Activated T-cell treated with anti-CD3 and anti-CD28 coated beads, Interleukin-2, amount 50 U/mL, for 4 hours (primary cell): ENCODE data around the gene WDR27. TPM values are rescaled to one million over a fixed set of nuclear protein-coding genes. Genes with fewer than 3 reads are reported as not detected.

Experiments used
- ATAC-seq, 2 donors: fragments of 200-7000 bp; cut with Tn5 transposase; one replicate each; pipeline ENCODE4 v1.10.0; 2021
- DNase-seq: peaks from one replicate; pipeline ENCODE4 v3.0.0-alpha.2; 2020
- H3K27me3 Mint-ChIP-seq: one replicate; pipeline ENCODE4 v1.8.0; 2021; ENCODE audit warnings: low read depth, mixed read lengths
- H3K36me3 Mint-ChIP-seq: one replicate; pipeline ENCODE4 v1.8.0; 2022; ENCODE audit warnings: mixed read lengths; ENCODE audit not compliant: insufficient read depth
- H3K4me1 Mint-ChIP-seq: one replicate; pipeline ENCODE4 v1.8.0; 2021; ENCODE audit warnings: low read depth, mixed read lengths
- H3K4me3 Mint-ChIP-seq: one replicate; pipeline ENCODE4 v1.8.0; 2021; ENCODE audit warnings: mild to moderate bottlenecking, moderate library complexity, mixed read lengths
- H3K9me3 Mint-ChIP-seq: one replicate; pipeline ENCODE4 v1.8.0; 2021; ENCODE audit warnings: mixed read lengths
- total RNA-seq, 3 donors: library from RNA; stranded (reverse); gene quantifications; one replicate each; pipeline ENCODE4 v1.2.1, GENCODE V29; 2021

The WDR27 gene
- total RNA-seq, 3 donors from 2014 or later = 11.9 to 14.4 (median 13.4) TPM

DNA sequence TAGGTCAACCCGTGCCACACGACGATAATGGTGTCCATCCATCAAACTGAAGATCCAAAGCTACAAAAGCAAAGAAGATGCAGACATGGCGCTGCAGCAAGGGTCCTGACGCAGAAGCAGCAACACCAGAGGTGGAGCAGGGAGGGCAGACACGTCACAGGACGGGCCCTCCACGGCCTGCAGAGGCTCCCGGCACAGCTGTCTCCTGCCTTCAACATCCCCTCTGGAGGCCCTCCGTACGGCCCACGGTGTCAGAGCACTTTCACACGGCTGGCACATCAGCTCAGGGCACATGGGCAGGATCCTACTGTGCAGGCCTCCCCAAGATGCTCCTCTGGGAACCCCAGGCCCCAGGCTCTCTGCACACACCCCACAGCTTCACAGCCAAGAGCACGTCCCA lies 37.6 kb downstream of the WDR27 start:
- no peak overlapping the region for H3K4me3 Mint-ChIP-seq
- H3K36me3 Mint-ChIP-seq = peaks cover 26% of the 10 kb centered on the region
- no peak for DNase-seq
- no peaks in the 10 kb centered on the region for H3K27me3 Mint-ChIP-seq
- H3K9me3 Mint-ChIP-seq = no peaks in the 10 kb centered on the region
- no peak for ATAC-seq
- peaks cover 1% of the 10 kb centered on the region for H3K4me1 Mint-ChIP-seq

DNA sequence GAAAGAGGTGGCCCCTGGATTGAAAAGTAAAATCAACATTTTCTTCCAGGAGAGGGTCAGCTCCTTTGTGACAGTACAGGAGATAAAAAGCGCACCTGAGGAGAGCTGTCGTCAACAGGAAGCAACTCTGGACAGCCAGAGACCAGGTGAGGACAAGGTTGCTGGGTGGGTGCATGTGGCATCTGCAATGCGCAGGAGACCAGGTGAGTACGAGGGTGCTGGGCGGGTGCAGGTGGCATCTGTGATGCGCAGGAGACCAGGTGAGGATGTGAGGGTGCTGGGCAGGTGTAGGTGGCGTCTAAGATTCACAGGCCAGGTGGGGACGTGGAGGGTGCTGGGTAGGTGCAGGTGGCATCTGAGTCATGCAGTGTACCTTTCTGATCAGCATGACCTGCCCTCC lies 38.4 kb downstream of the WDR27 start:
- Mint-ChIP-seq H3K27me3 (no peaks in the 10 kb centered on the region), H3K4me1 (no peaks in the 10 kb centered on the region), H3K9me3 (no peaks in the 10 kb centered on the region), H3K36me3 (peaks cover 29% of the 10 kb centered on the region), H3K4me3 (no peak overlapping the region)
- DNase-seq (no peak), ATAC-seq (no peak)

- no peaks in the 10 kb centered on the region for H3K27me3 Mint-ChIP-seq
- H3K4me3 Mint-ChIP-seq = no peak overlapping the region
- no peaks in the 10 kb centered on the region for H3K9me3 Mint-ChIP-seq
- no peak for ATAC-seq
- no peak for DNase-seq
- no peaks in the 10 kb centered on the region for H3K4me1 Mint-ChIP-seq
- peaks cover 29% of the 10 kb centered on the region for H3K36me3 Mint-ChIP-seq
These were observed 40.5 kb downstream of the WDR27 start for GRCh38 chr6:169661391-169661756.

DNA sequence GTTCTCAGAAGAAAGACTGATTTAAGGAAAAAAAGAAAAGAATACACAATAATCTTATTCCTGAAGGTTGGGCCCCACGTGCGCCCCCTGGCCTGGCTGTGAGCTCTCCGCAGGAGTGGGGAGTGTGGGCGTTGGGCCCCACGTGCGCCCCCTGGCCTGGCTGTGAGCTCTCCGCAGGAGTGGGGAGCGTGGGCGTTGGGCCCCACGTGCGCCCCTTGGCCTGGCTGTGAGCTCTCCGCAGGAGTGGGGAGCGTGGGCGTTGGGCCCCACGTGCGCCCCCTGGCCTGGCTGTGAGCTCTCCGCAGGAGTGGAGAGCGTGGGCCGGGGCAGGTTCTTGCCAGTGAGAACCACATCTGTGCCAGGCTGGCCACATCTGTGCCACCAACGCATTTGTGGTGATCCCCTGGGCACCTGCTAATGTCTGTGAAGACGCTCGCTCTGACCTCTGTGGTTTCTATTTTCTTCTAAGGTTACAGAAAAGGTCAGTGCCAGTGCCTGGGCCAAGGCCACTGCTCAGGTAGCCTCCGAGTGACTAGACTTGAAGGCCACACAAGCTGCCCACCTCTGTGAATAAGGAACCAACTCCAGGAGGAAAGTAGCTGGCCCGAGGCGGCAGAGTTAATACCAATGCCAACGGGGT lies 41.0 kb downstream of the WDR27 start:
- H3K36me3 Mint-ChIP-seq = peaks cover 31% of the 10 kb centered on the region
- H3K9me3 Mint-ChIP-seq = no peaks in the 10 kb centered on the region

GRCh38 chr6:169659820-169660610 lies 41.8 kb downstream of the WDR27 start:
- Mint-ChIP-seq H3K36me3 (peaks cover 31% of the 10 kb centered on the region), H3K27me3 (no peaks in the 10 kb centered on the region), H3K9me3 (no peaks in the 10 kb centered on the region), H3K4me1 (peaks cover 5% of the 10 kb centered on the region), H3K4me3 (no peak overlapping the region)
- no peak for DNase-seq
- no peak for ATAC-seq

More for the DNA sequence above, 41.0 kb downstream of the WDR27 start:
- Mint-ChIP-seq H3K4me1 (no peaks in the 10 kb centered on the region), H3K4me3 (no peak overlapping the region), H3K27me3 (no peaks in the 10 kb centered on the region)
- DNase-seq (no peak), ATAC-seq (no peak)

DNA sequence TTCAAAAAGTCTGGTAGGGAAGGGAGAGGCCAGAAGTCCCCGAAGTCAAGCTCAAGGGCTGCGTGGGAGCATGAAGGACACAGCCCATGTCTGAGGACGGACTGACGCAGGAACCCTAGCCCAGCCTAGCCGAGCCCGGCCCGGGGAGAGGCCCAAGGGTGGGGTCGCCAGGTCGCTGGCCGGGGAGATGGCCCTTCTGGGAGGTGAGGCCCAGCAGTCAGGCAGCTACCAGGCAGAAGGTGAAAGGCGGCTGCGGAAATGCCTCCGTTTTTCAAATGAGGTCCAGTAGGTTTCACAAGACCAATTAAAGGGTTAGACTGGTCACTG lies 44.6 kb downstream of the WDR27 start:
- H3K4me3 Mint-ChIP-seq = no peak overlapping the region
- H3K4me1 Mint-ChIP-seq = peaks cover 13% of the 10 kb centered on the region
- no peak for ATAC-seq

GRCh38 chr6:169656546-169657283 lies 45.1 kb downstream of the WDR27 start:
- no peak for ATAC-seq
- DNase-seq = no peak
- Mint-ChIP-seq H3K27me3 (no peaks in the 10 kb centered on the region), H3K4me3 (no peak overlapping the region), H3K9me3 (no peaks in the 10 kb centered on the region), H3K36me3 (peaks cover 13% of the 10 kb centered on the region), H3K4me1 (peaks cover 13% of the 10 kb centered on the region)

More for the DNA sequence above, 44.6 kb downstream of the WDR27 start:
- no peaks in the 10 kb centered on the region for H3K9me3 Mint-ChIP-seq
- DNase-seq = no peak
- peaks cover 17% of the 10 kb centered on the region for H3K36me3 Mint-ChIP-seq
- no peaks in the 10 kb centered on the region for H3K27me3 Mint-ChIP-seq

DNA sequence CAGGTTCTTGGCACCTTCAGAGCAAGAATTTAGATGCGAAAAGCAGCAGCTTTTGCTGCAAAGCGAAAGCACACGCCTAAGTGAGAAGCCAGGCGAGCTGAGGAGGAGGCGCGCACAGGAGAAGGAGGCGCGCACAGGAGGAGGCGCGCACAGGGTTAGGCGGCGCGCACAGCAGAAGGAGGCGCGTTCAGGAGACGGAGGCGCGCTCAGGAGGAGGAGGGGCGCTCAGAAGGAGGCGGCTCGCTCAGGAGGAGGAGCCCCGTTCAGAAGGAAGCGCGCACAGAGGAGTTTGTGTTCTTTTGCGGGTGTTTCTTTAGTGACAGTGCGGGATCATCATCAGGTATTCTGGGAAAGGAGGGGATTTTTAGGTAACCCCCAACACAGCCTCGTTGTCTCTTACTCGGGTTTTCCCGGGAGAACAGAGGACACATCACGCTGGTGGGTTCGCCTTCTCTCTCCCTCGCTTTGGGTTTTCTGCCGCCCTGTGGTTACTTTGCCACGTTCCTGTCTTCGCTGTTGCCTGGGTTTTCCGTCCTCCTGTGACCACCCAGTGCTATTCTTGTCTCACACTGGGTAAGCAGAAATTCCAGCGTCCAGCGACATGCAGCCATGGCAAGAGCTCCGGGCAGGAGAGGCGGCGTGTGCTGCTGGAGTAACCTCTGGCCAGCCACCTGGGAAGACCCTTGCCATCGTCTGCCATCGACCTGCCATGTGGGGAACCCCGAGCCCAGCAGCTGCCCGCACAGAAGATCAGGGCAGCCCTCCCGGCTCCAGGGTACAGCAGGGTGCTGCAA lies 47.0 kb downstream of the WDR27 start:
- Mint-ChIP-seq H3K4me3 (peak overlapping the region; percentile 86), H3K27me3 (no peaks in the 10 kb centered on the region), H3K36me3 (peaks cover 13% of the 10 kb centered on the region), H3K4me1 (peaks cover 13% of the 10 kb centered on the region), H3K9me3 (no peaks in the 10 kb centered on the region)
- DNase-seq (peak; percentile 61), ATAC-seq (peak; percentile 83 to 94)

DNA sequence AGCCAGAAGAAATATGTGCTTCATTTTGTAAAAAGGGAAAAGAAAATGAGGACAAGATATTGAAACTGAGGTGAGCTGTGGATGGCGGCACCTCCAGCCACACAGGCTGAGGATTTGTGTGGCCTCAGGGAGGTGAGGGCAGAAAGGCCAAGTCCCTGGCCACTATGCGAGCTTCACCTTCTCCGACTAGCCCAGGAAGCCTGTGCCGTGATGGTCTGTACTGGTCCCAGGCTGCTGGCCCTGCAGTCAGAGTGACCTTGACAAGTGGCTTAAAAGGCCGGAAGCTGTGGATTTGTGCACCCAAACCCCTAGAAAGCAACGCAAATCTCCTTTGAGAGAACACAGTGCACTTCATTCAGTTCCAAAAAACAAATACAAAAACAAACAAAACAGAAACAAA lies 48.1 kb downstream of the WDR27 start:
- peaks cover 13% of the 10 kb centered on the region for H3K4me1 Mint-ChIP-seq
- DNase-seq (no peak), ATAC-seq (no peak)
- peaks cover 9% of the 10 kb centered on the region for H3K36me3 Mint-ChIP-seq
- H3K9me3 Mint-ChIP-seq = no peaks in the 10 kb centered on the region
- H3K4me3 Mint-ChIP-seq = peak overlapping the region; percentile 86
- no peaks in the 10 kb centered on the region for H3K27me3 Mint-ChIP-seq

GRCh38 chr6:169652896-169653295 lies 48.9 kb downstream of the WDR27 start:
- no peaks in the 10 kb centered on the region for H3K9me3 Mint-ChIP-seq
- H3K4me1 Mint-ChIP-seq = peaks cover 13% of the 10 kb centered on the region
- no peak overlapping the region for H3K4me3 Mint-ChIP-seq
- DNase-seq (no peak), ATAC-seq (no peak)
- H3K27me3 Mint-ChIP-seq = no peaks in the 10 kb centered on the region
- peaks cover 6% of the 10 kb centered on the region for H3K36me3 Mint-ChIP-seq

DNA sequence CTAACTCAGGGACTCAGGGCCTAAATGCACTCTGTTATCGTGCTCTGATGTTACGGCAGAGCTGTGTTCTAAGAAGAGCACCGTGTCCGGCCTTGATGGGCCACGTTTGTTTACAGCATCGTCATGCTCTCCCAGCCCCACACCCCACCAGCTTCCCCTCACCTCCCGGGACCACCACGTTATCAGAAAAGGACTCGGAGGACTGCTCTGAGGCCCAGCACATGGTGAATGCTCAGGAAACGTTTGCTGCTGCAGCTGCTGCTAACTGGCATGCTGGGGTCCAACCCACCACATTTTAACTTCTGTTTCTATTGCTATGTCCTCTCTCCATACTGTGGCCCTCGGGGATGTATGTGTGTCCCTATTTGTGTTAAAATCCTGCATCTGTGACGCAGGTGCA lies 50.3 kb downstream of the WDR27 start:
- Mint-ChIP-seq H3K27me3 (no peaks in the 10 kb centered on the region), H3K4me1 (peaks cover 13% of the 10 kb centered on the region), H3K36me3 (peaks cover 4% of the 10 kb centered on the region), H3K4me3 (no peak overlapping the region), H3K9me3 (no peaks in the 10 kb centered on the region)
- ATAC-seq = no peak
- no peak for DNase-seq

DNA sequence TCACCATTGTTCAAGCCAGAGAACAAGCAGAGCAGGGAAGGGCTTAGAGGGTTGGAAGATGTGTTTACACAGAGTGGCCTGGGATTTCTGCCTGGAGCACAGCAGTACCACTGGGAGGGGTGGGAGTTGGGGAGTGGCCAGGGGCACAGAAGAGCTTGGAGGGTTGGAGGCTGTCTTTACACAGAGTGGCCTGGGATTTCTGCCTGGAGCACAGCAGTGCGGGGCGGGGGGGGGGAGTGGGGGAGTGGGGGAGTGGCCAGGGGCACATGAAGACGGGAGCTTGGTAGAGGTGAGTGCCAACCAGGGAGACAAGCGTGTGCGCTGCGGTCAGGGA lies 50.9 kb downstream of the WDR27 start:
- Mint-ChIP-seq H3K27me3 (no peaks in the 10 kb centered on the region), H3K36me3 (peaks cover 2% of the 10 kb centered on the region), H3K4me3 (no peak overlapping the region), H3K4me1 (peaks cover 13% of the 10 kb centered on the region), H3K9me3 (no peaks in the 10 kb centered on the region)
- ATAC-seq (no peak), DNase-seq (no peak)

DNA sequence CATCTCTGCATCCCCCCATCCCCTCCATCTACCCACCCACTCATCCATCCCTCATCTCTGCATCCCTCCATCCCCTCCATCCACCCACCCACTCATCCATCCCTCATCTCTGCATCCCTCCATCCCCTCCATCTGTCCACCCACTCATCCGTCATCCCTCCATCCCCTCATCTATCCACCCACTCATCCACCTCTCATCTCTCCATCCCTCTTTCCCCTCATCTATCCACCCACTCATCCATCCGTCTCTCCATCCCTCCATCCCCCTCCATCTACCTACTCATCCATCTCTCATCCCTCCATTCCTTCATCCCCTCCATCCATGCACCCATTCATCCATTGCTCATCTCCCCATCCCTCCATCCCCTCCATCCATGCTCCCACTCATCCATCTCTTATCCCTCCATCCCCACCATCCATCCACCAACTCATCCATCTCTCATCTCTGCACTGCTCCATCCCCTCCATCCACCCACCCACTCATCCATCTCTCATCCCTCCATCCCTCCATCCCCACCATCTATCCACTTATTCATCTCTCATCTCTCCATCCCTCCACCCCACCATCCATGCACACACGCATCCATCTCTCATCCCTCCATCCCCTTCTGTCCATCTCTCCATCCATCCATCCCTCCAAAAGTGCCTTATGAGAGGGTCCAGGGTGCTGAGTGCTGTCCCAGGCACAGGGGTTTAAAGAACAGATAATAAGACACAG lies 51.4 kb downstream of the WDR27 start:
- DNase-seq = no peak
- no peak overlapping the region for H3K4me3 Mint-ChIP-seq
- H3K27me3 Mint-ChIP-seq = no peaks in the 10 kb centered on the region
- H3K9me3 Mint-ChIP-seq = no peaks in the 10 kb centered on the region
- H3K4me1 Mint-ChIP-seq = peaks cover 11% of the 10 kb centered on the region
- H3K36me3 Mint-ChIP-seq = peaks cover 2% of the 10 kb centered on the region
- ATAC-seq = no peak

GRCh38 chr6:169648617-169649016 lies 53.2 kb downstream of the WDR27 start:
- Mint-ChIP-seq H3K36me3 (peaks cover 2% of the 10 kb centered on the region), H3K9me3 (no peaks in the 10 kb centered on the region), H3K4me3 (no peak overlapping the region), H3K27me3 (no peaks in the 10 kb centered on the region), H3K4me1 (no peaks in the 10 kb centered on the region)
- ATAC-seq (no peak), DNase-seq (no peak)
